Esophagus squamous epithelium (tissue), 5 donors: ENCODE data around the gene SAPCD2. TPM values are rescaled to one million over a fixed set of nuclear protein-coding genes. Genes with fewer than 3 reads are reported as not detected.

Experiments used
- DNase-seq: peaks from one replicate; lab custom pipeline; 2025; lab: John Stamatoyannopoulos, UW
- H3K27ac ChIP-seq, 4 donors: fragments of 200-600 bp; sonication (generic); one replicate each; pipeline ENCODE4 v1.5.1; 2016 to 2019; ENCODE audit warnings: mild to moderate bottlenecking in 1 of 4
- H3K27me3 ChIP-seq, 4 donors: fragments of 200-600 bp; sonication (generic); 1 replicate in 3 of 4; 2 replicates in 1 of 4; pipeline versions ENCODE4 v1.5.1 to v1.6.0; 2017 to 2021; ENCODE audit warnings: antibody characterized with exemption in 1 of 4
- H3K36me3 ChIP-seq, 3 donors: fragments of 200-600 bp; sonication (generic); one replicate each; pipeline ENCODE4 v1.5.1; 2016 to 2019
- H3K4me1 ChIP-seq, 3 donors: fragments of 200-600 bp; sonication (generic); one replicate each; pipeline ENCODE4 v1.5.1; 2017 to 2019
- H3K4me3 ChIP-seq, 4 donors: fragments of 200-600 bp; sonication (generic); 1 replicate in 3 of 4; 2 replicates in 1 of 4; pipeline ENCODE4 v1.5.1; 2016 to 2019; ENCODE audit warnings: mild to moderate bottlenecking in 2 of 4, moderate library complexity in 1 of 4
- H3K9me3 ChIP-seq, 3 donors: fragments of 200-600 bp; sonication (generic); one replicate each; pipeline ENCODE4 v1.5.1; 2016 to 2019
- CTCF ChIP-seq, 6 experiments: fragments of 450-650 bp in 4 of 6; fragments of 200-600 bp in 2 of 6; sonication (generic) in 2 of 6; IDR thresholded peaks; one replicate each; pipeline ENCODE4 v1.5.1; 2016 to 2019; ENCODE audit warnings: antibody characterized with exemption in 6 of 6, mild to moderate bottlenecking in 4 of 6, moderate library complexity in 4 of 6
- POLR2A ChIP-seq, 4 donors: fragments of 450-650 bp; IDR thresholded peaks; one replicate each; pipeline ENCODE4 v1.6.1; 2017; ENCODE audit warnings: antibody characterized with exemption in 4 of 4, mild to moderate bottlenecking in 4 of 4, moderate library complexity in 3 of 4
- WGBS, 2 donors: methylation state at CpG; one replicate each; pipeline ENCODE4 v1.1.5; 2018; 5-methylcytosine and 5-hydroxymethylcytosine counted together
- intact Hi-C: fragments of 100-400 bp; cut with DNase I; formaldehyde crosslinking; loops from one replicate; pipeline ENCODE4 v1.15.0; 2022
- total RNA-seq, 4 donors: library from RNA; depleted of rRNA; stranded (reverse); fragments of >200 nt; gene quantifications; one replicate each; pipeline ENCODE4 v1.1.0, GENCODE V29; 2016
- donor health status: DM: yes; HTN: yes; CAD: no.

Gene SAPCD2
- total RNA-seq, 4 donors from 2014 or later: 8.2 to 21.2 (median 14.7) TPM

- intact Hi-C loops: no loop called here
- peak overlapping the region; percentile 41 to 83 (median 62) for H3K27ac ChIP-seq
- DNase-seq: no peak
Measured at GRCh38 chr9:137077758-137078693, 7.7 kb upstream of the SAPCD2 start.

GRCh38 chr9:137077010-137077747 is 6.8 kb upstream of the SAPCD2 start, which contains the start of gene UAP1L1:
Gene UAP1L1, plus strand, starts transcription at chr9:137077517. Its CDS starts 16 bp downstream, at chr9:137077533.
- peak within 1 kb of the TSS; percentile 45 to 83 (median 76) for H3K27ac ChIP-seq
- no peaks in the 10 kb centered on the region for H3K9me3 ChIP-seq
- intact Hi-C loops: no loop called here
- peak within 1 kb of the TSS; percentile 44 to 92 (median 60) for H3K4me3 ChIP-seq
- H3K4me1 ChIP-seq: peaks cover 18 to 43% (median 22%) of the 10 kb centered on the region in 3 donors
- no CpG with 5 or more reads among the region's 87 CpGs for WGBS, 2 donors
- no peaks in the 10 kb centered on the region for H3K27me3 ChIP-seq
- no peak for TF ChIP-seq CTCF (IDR thresholded peaks at IDR 0.05)
- TF ChIP-seq POLR2A (IDR thresholded peaks at IDR 0.05): peak in 1 of 4 donors; percentile 67
- DNase-seq: no peak
- peaks cover 7 to 37% (median 9%) of the 10 kb centered on the region in 3 donors for H3K36me3 ChIP-seq

More at GRCh38 chr9:137077758-137078693, 7.7 kb upstream of the SAPCD2 start:
- Histone ChIP-seq H3K9me3 (no peaks in the 10 kb centered on the region), H3K4me1 (peaks cover 18 to 49% (median 24%) of the 10 kb centered on the region in 3 donors), H3K4me3 (peak overlapping the region; percentile 44 to 92 (median 60)), H3K36me3 (peaks cover 7 to 45% (median 9%) of the 10 kb centered on the region in 3 donors), H3K27me3 (no peaks in the 10 kb centered on the region)
- WGBS, 2 donors: 0% methylated on average over 1 to 4 of the region's 76 CpGs
- TF ChIP-seq CTCF (IDR thresholded peaks at IDR 0.05): no peak
- TF ChIP-seq POLR2A (IDR thresholded peaks at IDR 0.05): no peak

GRCh38 chr9:137076636-137077009 is 6.3 kb upstream of the SAPCD2 start:
- WGBS, 2 donors: 80 to 87% methylated on average over 3 to 13 of the region's 15 CpGs
- Histone ChIP-seq H3K9me3 (no peaks in the 10 kb centered on the region), H3K4me1 (peaks cover 18 to 46% (median 22%) of the 10 kb centered on the region in 3 donors), H3K36me3 (peaks cover 7 to 31% (median 9%) of the 10 kb centered on the region in 3 donors), H3K27me3 (no peaks in the 10 kb centered on the region), H3K27ac (peak overlapping the region; percentile 45 to 83 (median 76)), H3K4me3 (peak overlapping the region in 3 of 4 donors; percentile 49 to 92 (median 71))
- intact Hi-C loops: no loop called here
- DNase-seq: no peak
- TF ChIP-seq CTCF (IDR thresholded peaks at IDR 0.05) (no peak), POLR2A (IDR thresholded peaks at IDR 0.05) (no peak)

- no peaks in the 10 kb centered on the region for H3K27me3 ChIP-seq
- H3K9me3 ChIP-seq: no peaks in the 10 kb centered on the region
- no peak for DNase-seq
- peaks cover 28 to 59% (median 30%) of the 10 kb centered on the region in 3 donors for H3K4me1 ChIP-seq
- H3K36me3 ChIP-seq: peaks cover under 1 to 18% (median 9%) of the 10 kb centered on the region in 3 donors
- H3K4me3 ChIP-seq: no peak overlapping the region
- peak overlapping the region in 1 of 4 donors; percentile 25 for H3K27ac ChIP-seq
- TF ChIP-seq CTCF (IDR thresholded peaks at IDR 0.05) (no peak), POLR2A (IDR thresholded peaks at IDR 0.05) (no peak)
- WGBS, 2 donors: 49 to 58% methylated on average over 12 of the region's 12 CpGs
- intact Hi-C loops: no loop called here
Measured at GRCh38 chr9:137075275-137075775, 5.0 kb upstream of the SAPCD2 start.
